ENCODE measurements around the gene KRTAP12-2. TPM values are rescaled to one million over a fixed set of nuclear protein-coding genes. Genes with fewer than 3 reads are reported as not detected.
"Not testable (repeated sequence)": the region's sequence is repeated elsewhere in the genome, so short reads cannot be mapped to it uniquely, and the experiment has no call there.

The KRTAP12-2 gene
- polyA plus RNA-seq, 6 donors from 2014 or later: not detected

DNA sequence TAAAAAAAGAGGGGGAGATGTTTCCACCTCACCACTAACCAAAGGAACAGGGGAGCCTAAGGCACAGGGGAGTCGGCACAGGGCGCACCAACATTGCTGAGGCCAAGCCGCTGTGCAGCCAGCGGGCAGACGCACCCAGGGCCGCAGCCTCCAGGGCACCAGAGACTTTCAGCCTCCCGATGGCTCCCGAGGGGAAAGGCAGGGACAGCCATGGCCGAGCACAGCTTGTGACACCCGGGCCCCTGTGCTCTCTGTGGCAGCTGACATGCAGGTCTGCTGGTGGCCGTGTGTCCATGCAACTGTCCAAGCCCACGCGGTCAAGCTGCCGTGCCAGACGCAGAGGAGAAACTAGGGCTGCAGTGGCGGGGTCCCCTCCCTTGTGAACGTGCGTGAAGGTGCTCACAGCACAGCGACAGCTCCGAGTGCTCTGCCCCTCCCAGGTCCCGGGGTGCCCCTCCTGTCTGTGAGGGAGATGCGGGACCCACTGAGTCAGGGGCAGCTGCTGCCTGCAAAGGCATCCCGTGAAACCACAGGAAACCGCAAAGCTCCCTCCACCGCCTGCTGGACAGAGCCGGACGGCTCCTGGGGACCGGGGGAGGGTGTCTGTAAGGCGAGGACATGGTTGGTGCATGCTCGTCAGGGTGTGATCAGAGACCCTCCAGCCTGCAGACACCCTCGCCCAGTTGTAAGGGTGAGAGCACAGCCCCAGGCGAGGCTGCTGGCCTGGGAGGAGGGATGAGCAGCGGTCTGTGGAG is 18.0 kb downstream of the KRTAP12-2 start:
- ATAC-seq (ENCODE audit: low read depth in 2 of 2): no peak
- Mint-ChIP-seq H3K36me3 (peaks cover 8 to 9% of the 10 kb centered on the region in 2 donors), H3K4me1 (peaks cover 0 to 2% (median 0%) of the 10 kb centered on the region in 3 donors), H3K27me3 (peaks cover 4 to 18% (median 16%) of the 10 kb centered on the region in 3 donors), H3K4me3 (no peak overlapping the region), H3K9me3 (peaks cover 8 to 29% (median 23%) of the 10 kb centered on the region in 7 donors), H3K27ac (no peak overlapping the region)
- DNase-seq: no peak

DNA sequence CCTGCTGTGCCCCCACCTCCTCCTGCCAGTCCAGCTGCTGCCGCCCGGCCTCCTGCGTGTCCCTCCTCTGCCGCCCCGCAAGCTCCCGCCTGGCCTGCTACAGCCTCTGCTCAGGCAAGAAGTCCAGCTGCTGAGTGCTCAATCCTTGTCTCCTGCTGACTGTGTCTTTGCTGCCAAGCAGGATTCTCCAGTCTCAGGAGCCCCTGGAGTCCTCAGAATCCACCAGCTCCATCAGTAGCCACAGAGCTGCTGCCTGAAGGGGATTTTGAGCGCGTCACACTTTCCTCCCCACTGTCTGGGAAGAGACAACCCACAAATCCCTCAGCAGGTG is 19.5 kb downstream of the KRTAP12-2 start:
- DNase-seq: no peak
- Mint-ChIP-seq H3K27ac (no peak overlapping the region), H3K9me3 (peaks cover 15 to 41% (median 34%) of the 10 kb centered on the region in 7 donors), H3K4me1 (no peaks in the 10 kb centered on the region), H3K36me3 (peaks cover 9 to 23% of the 10 kb centered on the region in 2 donors), H3K4me3 (no peak overlapping the region), H3K27me3 (peaks cover 7 to 20% (median 12%) of the 10 kb centered on the region in 3 donors)
- ATAC-seq (ENCODE audit: low read depth in 2 of 2): no peak

DNA sequence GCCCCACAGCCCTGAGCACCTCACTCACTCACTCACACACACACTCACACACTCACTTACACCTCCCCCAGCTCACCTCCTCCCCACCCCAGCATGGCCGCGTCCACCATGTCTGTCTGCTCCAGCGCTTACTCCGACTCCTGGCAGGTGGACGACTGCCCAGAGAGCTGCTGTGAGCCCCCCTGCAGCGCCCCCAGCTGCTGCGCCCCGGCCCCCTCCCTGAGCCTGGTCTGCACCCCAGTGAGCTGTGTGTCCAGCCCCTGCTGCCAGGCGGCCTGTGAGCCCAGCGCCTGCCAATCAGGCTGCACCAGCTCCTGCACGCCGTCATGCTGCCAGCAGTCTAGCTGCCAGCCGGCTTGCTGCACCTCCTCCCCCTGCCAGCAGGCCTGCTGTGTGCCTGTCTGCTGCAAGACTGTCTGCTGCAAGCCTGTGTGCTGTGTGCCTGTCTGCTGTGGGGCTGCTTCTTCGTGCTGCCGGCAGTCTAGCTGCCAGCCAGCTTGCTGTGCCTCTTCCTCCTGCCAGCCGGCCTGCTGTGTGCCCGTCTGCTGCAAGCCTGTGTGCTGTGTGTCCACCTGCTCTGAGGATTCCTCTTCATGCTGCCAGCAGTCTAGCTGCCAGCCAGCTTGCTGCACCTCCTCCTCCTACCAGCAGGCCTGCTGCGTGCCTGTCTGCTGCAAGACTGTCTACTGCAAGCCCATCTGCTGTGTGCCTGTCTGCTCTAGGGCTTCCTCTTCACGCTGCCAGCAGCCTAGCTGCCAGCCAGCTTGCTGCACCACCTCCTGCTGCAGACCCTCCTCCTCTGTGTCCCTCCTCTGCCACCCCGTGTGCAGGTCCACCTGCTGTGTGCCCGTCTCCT is 20.1 kb downstream of the KRTAP12-2 start, which contains the start of gene KRTAP10-11:
Gene KRTAP10-11, plus strand, starts transcription at position 49 of the 856 bp plus-strand sequence. Its CDS starts 45 bp downstream, at position 94.
- Mint-ChIP-seq H3K9me3 (peaks cover 17 to 44% (median 36%) of the 10 kb centered on the region in 7 donors), H3K36me3 (peaks cover 9 to 27% of the 10 kb centered on the region in 2 donors), H3K27me3 (peaks cover 7 to 23% (median 15%) of the 10 kb centered on the region in 3 donors)
- H3K4me3 Mint-ChIP-seq; H3K27ac Mint-ChIP-seq; DNase-seq; H3K4me1 Mint-ChIP-seq; ATAC-seq (ENCODE audit: low read depth in 2 of 2): not testable (repeated sequence)

DNA sequence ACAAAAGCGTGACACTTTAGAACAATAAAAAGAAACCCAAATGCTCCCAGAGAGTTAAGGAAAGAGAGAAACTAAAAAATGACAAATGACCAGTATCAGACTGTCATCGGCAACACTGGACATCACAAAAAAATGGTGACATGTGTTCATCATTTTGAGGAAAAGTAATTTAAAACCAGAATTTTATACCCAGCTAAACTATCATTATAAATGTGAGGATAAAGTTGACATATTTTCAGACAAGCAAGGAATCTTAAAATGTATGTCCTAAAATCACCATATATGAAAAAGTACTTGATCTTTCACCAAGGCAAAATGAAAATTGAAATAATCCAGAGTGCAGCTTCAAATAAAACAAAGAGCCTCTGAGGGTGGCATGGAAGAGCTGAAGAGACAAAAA is 21.8 kb downstream of the KRTAP12-2 start:
- peaks cover 24 to 60% (median 49%) of the 10 kb centered on the region in 7 donors for H3K9me3 Mint-ChIP-seq
- no peak overlapping the region for H3K27ac Mint-ChIP-seq
- DNase-seq (no peak), ATAC-seq (ENCODE audit: low read depth in 2 of 2) (no peak)
- peaks cover 14 to 37% of the 10 kb centered on the region in 2 donors for H3K36me3 Mint-ChIP-seq
- H3K4me1 Mint-ChIP-seq: no peaks in the 10 kb centered on the region
- no peak overlapping the region for H3K4me3 Mint-ChIP-seq
- peaks cover 21 to 37% (median 33%) of the 10 kb centered on the region in 3 donors for H3K27me3 Mint-ChIP-seq

GRCh38 chr21:44643741-44644310 is 22.9 kb downstream of the KRTAP12-2 start:
- no peaks in the 10 kb centered on the region for H3K4me1 Mint-ChIP-seq
- peaks cover 14 to 37% of the 10 kb centered on the region in 2 donors for H3K36me3 Mint-ChIP-seq
- DNase-seq: no peak
- peaks cover 22 to 46% (median 41%) of the 10 kb centered on the region in 3 donors for H3K27me3 Mint-ChIP-seq
- no peak for ATAC-seq (ENCODE audit: low read depth in 2 of 2)
- H3K9me3 Mint-ChIP-seq: peaks cover 24 to 63% (median 49%) of the 10 kb centered on the region in 7 donors
- peak overlapping the region in 1 of 8 donors; percentile 57 for H3K4me3 Mint-ChIP-seq
- no peak overlapping the region for H3K27ac Mint-ChIP-seq

DNA sequence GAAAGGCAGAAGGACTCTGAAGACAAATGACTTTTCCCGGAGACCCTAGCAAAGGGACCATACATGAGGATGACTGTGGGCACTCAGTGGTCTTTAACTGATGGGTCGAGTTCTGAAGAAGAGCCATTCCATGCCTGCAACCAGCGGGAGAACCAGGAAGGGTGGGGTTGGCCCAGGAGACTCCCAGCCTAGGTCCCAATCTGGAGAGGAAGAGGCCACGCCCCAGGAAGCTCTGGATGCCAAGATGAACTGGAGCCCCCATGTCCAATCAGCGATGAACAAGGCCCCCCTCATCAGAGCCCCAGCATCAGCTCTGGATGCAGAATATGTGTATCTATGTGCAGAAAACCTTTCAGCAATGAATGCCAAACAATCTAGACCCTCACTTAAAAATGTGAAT is 26.0 kb downstream of the KRTAP12-2 start:
- Mint-ChIP-seq H3K27me3 (peaks cover 31 to 52% (median 45%) of the 10 kb centered on the region in 3 donors), H3K9me3 (peaks cover 23 to 60% (median 44%) of the 10 kb centered on the region in 7 donors), H3K4me1 (no peaks in the 10 kb centered on the region), H3K4me3 (no peak overlapping the region), H3K27ac (no peak overlapping the region), H3K36me3 (peaks cover 14 to 37% of the 10 kb centered on the region in 2 donors)
- no peak for DNase-seq
- no peak for ATAC-seq (ENCODE audit: low read depth in 2 of 2)

- no peaks in the 10 kb centered on the region for H3K4me1 Mint-ChIP-seq
- ATAC-seq (ENCODE audit: low read depth in 2 of 2): no peak
- peaks cover 6 to 36% of the 10 kb centered on the region in 2 donors for H3K36me3 Mint-ChIP-seq
- H3K27me3 Mint-ChIP-seq: peaks cover 40 to 58% (median 49%) of the 10 kb centered on the region in 3 donors
- H3K27ac Mint-ChIP-seq: no peak overlapping the region
- DNase-seq: no peak
- peaks cover 16 to 51% (median 33%) of the 10 kb centered on the region in 7 donors for H3K9me3 Mint-ChIP-seq
- H3K4me3 Mint-ChIP-seq: no peak overlapping the region
Observed at GRCh38 chr21:44639331-44639655, 27.4 kb downstream of the KRTAP12-2 start.

- not testable (repeated sequence) for H3K27ac Mint-ChIP-seq; DNase-seq; ATAC-seq (ENCODE audit: low read depth in 2 of 2); H3K4me1 Mint-ChIP-seq; H3K4me3 Mint-ChIP-seq
- peaks cover 36 to 62% (median 54%) of the 10 kb centered on the region in 3 donors for H3K27me3 Mint-ChIP-seq
- H3K9me3 Mint-ChIP-seq: peaks cover 16 to 51% (median 27%) of the 10 kb centered on the region in 7 donors
- H3K36me3 Mint-ChIP-seq: peaks cover 6 to 38% of the 10 kb centered on the region in 2 donors
Observed at GRCh38 chr21:44638506-44639330, 28.0 kb downstream of the KRTAP12-2 start.

DNA sequence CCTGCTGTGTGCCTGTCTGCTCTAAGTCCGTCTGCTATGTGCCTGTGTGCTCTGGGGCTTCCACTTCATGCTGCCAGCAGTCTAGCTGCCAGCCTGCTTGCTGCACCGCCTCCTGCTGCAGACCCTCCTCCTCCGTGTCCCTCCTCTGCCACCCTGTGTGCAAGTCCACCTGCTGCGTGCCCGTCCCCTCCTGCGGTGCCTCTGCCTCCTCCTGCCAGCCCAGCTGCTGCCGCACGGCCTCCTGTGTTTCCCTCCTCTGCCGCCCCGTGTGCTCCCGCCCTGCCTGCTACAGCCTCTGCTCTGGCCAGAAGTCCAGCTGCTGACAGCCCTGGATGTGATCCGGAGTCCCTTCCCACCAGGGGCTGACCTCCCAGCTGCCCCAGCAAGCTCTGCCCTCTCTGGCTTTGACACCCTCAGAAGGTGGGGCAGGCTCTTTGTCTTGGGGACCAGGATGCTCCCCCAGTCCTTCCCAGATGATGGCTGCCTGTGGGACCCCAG is 28.8 kb downstream of the KRTAP12-2 start:
- peaks cover 34 to 62% (median 54%) of the 10 kb centered on the region in 3 donors for H3K27me3 Mint-ChIP-seq
- H3K4me3 Mint-ChIP-seq; DNase-seq; ATAC-seq (ENCODE audit: low read depth in 2 of 2); H3K4me1 Mint-ChIP-seq: not testable (repeated sequence)
- peak overlapping the region in 1 of 6 donors; percentile 96 for H3K27ac Mint-ChIP-seq
- peaks cover 15 to 51% (median 24%) of the 10 kb centered on the region in 7 donors for H3K9me3 Mint-ChIP-seq
- H3K36me3 Mint-ChIP-seq: peaks cover 14 to 30% of the 10 kb centered on the region in 2 donors

DNA sequence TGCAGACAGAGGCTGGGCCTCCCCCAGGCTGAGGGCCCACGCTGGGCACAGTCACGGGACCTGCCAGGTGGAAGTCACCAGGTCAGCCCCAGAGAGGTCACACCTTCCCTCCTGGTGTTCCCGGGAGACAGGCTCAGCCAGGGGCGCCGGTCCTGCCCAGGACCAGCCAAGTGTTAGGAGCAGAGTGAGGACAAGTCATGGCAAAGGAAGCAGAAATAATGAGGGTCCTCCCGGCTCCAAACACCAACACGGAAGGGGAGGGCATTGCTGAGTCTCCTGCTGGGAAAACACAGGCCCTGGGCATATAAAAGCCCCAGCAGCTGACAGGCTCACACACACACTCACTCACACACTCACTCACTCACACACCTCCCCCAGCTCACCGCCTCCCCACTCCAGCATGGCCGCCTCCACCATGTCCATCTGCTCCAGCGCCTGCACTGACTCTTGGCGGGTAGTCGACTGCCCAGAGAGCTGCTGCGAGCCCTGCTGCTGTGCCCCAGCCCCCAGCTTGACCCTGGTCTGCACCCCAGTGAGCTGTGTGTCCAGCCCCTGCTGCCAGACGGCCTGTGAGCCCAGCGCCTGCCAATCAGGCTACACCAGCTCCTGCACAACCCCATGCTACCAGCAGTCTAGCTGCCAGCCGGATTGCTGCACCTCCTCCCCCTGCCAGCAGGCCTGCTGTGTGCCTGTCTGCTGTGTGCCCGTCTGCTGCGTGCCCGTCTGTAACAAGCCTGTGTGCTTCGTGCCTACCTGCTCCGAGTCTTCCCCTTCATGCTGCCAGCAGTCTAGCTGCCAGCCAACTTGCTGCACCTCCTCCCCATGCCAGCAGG is 29.5 kb downstream of the KRTAP12-2 start, which contains the start of gene KRTAP10-10:
Gene KRTAP10-10, plus strand, starts transcription at position 339 of the 833 bp plus-strand sequence. Its CDS starts 62 bp downstream, at position 401.
- DNase-seq (no peak), ATAC-seq (ENCODE audit: low read depth in 2 of 2) (no peak)
- Mint-ChIP-seq H3K36me3 (peaks cover 15 to 24% of the 10 kb centered on the region in 2 donors), H3K9me3 (peaks cover 13 to 51% (median 26%) of the 10 kb centered on the region in 7 donors), H3K27me3 (peaks cover 34 to 60% (median 54%) of the 10 kb centered on the region in 3 donors), H3K27ac (peak within 1 kb of the TSS in 1 of 6 donors; percentile 96), H3K4me1 (no peaks in the 10 kb centered on the region), H3K4me3 (no peak within 1 kb of the TSS)

- Mint-ChIP-seq H3K27ac (no peak overlapping the region), H3K9me3 (peaks cover 15 to 51% (median 30%) of the 10 kb centered on the region in 7 donors), H3K36me3 (peaks cover 23 to 26% of the 10 kb centered on the region in 2 donors), H3K27me3 (peaks cover 31 to 54% (median 49%) of the 10 kb centered on the region in 3 donors), H3K4me3 (no peak overlapping the region), H3K4me1 (no peaks in the 10 kb centered on the region)
- ATAC-seq (ENCODE audit: low read depth in 2 of 2) (no peak), DNase-seq (no peak)
Observed at GRCh38 chr21:44636209-44637017, 30.3 kb downstream of the KRTAP12-2 start.
